Peyer's patch (tissue), 4 donors: ENCODE data around the gene CHKA. TPM values are rescaled to one million over a fixed set of nuclear protein-coding genes. Genes with fewer than 3 reads are reported as not detected.

Experiments
- DNase-seq, 3 donors: peaks; one replicate each; pipeline ENCODE4 v3.0.0-alpha.2; 2017 to 2019
- H3K27ac ChIP-seq, 4 donors: fragments of 200-600 bp; sonication (generic); one replicate each; pipeline ENCODE4 v1.5.1; 2016 to 2019
- H3K27me3 ChIP-seq, 2 donors: fragments of 200-600 bp; sonication (generic); one replicate each; pipeline ENCODE4 v1.5.1; 2019
- H3K36me3 ChIP-seq, 3 donors: fragments of 200-600 bp; sonication (generic); one replicate each; pipeline ENCODE4 v1.5.1; 2016 to 2019
- H3K4me1 ChIP-seq, 4 donors: fragments of 200-600 bp; sonication (generic); one replicate each; pipeline ENCODE4 v1.5.1; 2016 to 2019
- H3K4me3 ChIP-seq, 4 donors: fragments of 200-600 bp; sonication (generic); 1 replicate in 3 of 4; 2 replicates in 1 of 4; pipeline ENCODE4 v1.5.1; 2016 to 2019; ENCODE audit warnings: mild to moderate bottlenecking in 1 of 4
- H3K9me3 ChIP-seq, 4 donors: fragments of 200-600 bp; sonication (generic); one replicate each; pipeline ENCODE4 v1.5.1; 2016 to 2019; ENCODE audit warnings: mild to moderate bottlenecking in 1 of 4
- CTCF ChIP-seq, 6 experiments: fragments of 450-650 bp in 4 of 6; fragments of 200-600 bp in 2 of 6; sonication (generic) in 1 of 6; IDR thresholded peaks; one replicate each; pipeline ENCODE4 v1.5.1; 2017 to 2019; ENCODE audit warnings: antibody characterized with exemption in 6 of 6, mild to moderate bottlenecking in 3 of 6, moderate library complexity in 1 of 6
- POLR2A ChIP-seq, 2 donors: fragments of 450-650 bp; IDR thresholded peaks; one replicate each; pipeline ENCODE4 v1.5.1; 2017; ENCODE audit warnings: antibody characterized with exemption in 2 of 2, mild to moderate bottlenecking in 2 of 2, moderate library complexity in 2 of 2
- total RNA-seq, 4 donors: library from RNA; depleted of rRNA; stranded (reverse); fragments of >200 nt; gene quantifications; one replicate each; pipeline ENCODE4 v1.1.0, GENCODE V29; 2016

CHKA gene
- total RNA-seq, 4 donors from 2014 or later: 41.3 to 179 (median 130) TPM

GRCh38 chr11:68158580-68158979 is 37.4 kb upstream of the CHKA start:
- DNase-seq: no peak
- no peak for TF ChIP-seq POLR2A (IDR thresholded peaks at IDR 0.05)
- no peak for TF ChIP-seq CTCF (IDR thresholded peaks at IDR 0.05)
- no peak overlapping the region for H3K4me3 ChIP-seq
- H3K27ac ChIP-seq: no peak overlapping the region
- H3K27me3 ChIP-seq: no peaks in the 10 kb centered on the region
- H3K4me1 ChIP-seq: peaks cover 0 to 4% (median 0%) of the 10 kb centered on the region in 4 donors
- peaks cover 0 to 51% (median 0%) of the 10 kb centered on the region in 3 donors for H3K36me3 ChIP-seq
- H3K9me3 ChIP-seq: no peaks in the 10 kb centered on the region

- no peak overlapping the region for H3K4me3 ChIP-seq
- no peaks in the 10 kb centered on the region for H3K27me3 ChIP-seq
- peak in 2 of 3 donors; percentile 88 to 89 for DNase-seq
- TF ChIP-seq POLR2A (IDR thresholded peaks at IDR 0.05) (peak in 1 of 2 donors; percentile 44), CTCF (IDR thresholded peaks at IDR 0.05) (peak in 1 of 6 experiments; percentile 10)
- peaks cover 0 to 21% (median 0%) of the 10 kb centered on the region in 3 donors for H3K36me3 ChIP-seq
- peaks cover 0 to 4% (median 0%) of the 10 kb centered on the region in 4 donors for H3K4me1 ChIP-seq
- peak overlapping the region in 3 of 4 donors; percentile 18 to 80 (median 74) for H3K27ac ChIP-seq
- H3K9me3 ChIP-seq: no peaks in the 10 kb centered on the region
Observed at GRCh38 chr11:68153742-68154141, 32.6 kb upstream of the CHKA start.

- Histone ChIP-seq H3K27me3 (no peaks in the 10 kb centered on the region), H3K4me3 (no peak overlapping the region), H3K9me3 (no peaks in the 10 kb centered on the region), H3K36me3 (peaks cover 0 to under 1% (median 0%) of the 10 kb centered on the region in 3 donors), H3K27ac (no peak overlapping the region), H3K4me1 (peaks cover 0 to 33% (median 6%) of the 10 kb centered on the region in 4 donors)
- TF ChIP-seq POLR2A (IDR thresholded peaks at IDR 0.05): no peak
- TF ChIP-seq CTCF (IDR thresholded peaks at IDR 0.05): no peak
- DNase-seq: no peak
Observed at GRCh38 chr11:68150037-68150436, 28.8 kb upstream of the CHKA start.

- no peak for DNase-seq
- H3K4me3 ChIP-seq: no peak overlapping the region
- no peak for TF ChIP-seq CTCF (IDR thresholded peaks at IDR 0.05)
- no peaks in the 10 kb centered on the region for H3K9me3 ChIP-seq
- no peaks in the 10 kb centered on the region for H3K36me3 ChIP-seq
- H3K27me3 ChIP-seq: no peaks in the 10 kb centered on the region
- peaks cover 0 to 33% (median 6%) of the 10 kb centered on the region in 4 donors for H3K4me1 ChIP-seq
- H3K27ac ChIP-seq: no peak overlapping the region
Observed at GRCh38 chr11:68149417-68149816, 28.2 kb upstream of the CHKA start.

- no peaks in the 10 kb centered on the region for H3K27me3 ChIP-seq
- no peaks in the 10 kb centered on the region for H3K36me3 ChIP-seq
- no peak overlapping the region for H3K27ac ChIP-seq
- peaks cover 0 to 29% (median 6%) of the 10 kb centered on the region in 4 donors for H3K4me1 ChIP-seq
- no peak for TF ChIP-seq POLR2A (IDR thresholded peaks at IDR 0.05)
- TF ChIP-seq CTCF (IDR thresholded peaks at IDR 0.05): no peak
- H3K9me3 ChIP-seq: no peaks in the 10 kb centered on the region
- H3K4me3 ChIP-seq: no peak overlapping the region
- no peak for DNase-seq
Observed at GRCh38 chr11:68148879-68149278, 27.7 kb upstream of the CHKA start.
